GM12878 (cell line): ENCODE measurements around the gene PDGFC.

Source experiments
- GABPA ChIP-seq: IDR thresholded peaks from 2 replicates; pipeline ENCODE4 v1.6.1; 2014; ENCODE audit warnings: antibody characterized with exemption, low read depth, mild to moderate bottlenecking, inconsistent platforms
- HDAC2 ChIP-seq: fragments of 200-600 bp; sonication (generic); IDR thresholded peaks from 2 replicates; pipeline ENCODE4 v1.6.1; 2017
- LARP7 ChIP-seq: fragments of 450-650 bp; IDR thresholded peaks from 2 replicates; pipeline ENCODE4 v1.6.1; 2017; ENCODE audit warnings: mild to moderate bottlenecking
- SPI1 ChIP-seq: IDR thresholded peaks from 2 replicates; pipeline ENCODE4 v1.6.1; 2011; ENCODE audit warnings: low read depth, mild to moderate bottlenecking, low read length, moderate library complexity, borderline replicate concordance; ENCODE audit not compliant: insufficient read depth
- TARDBP ChIP-seq: IDR thresholded peaks from 2 replicates; pipeline ENCODE4 v1.6.1; 2016; ENCODE audit warnings: borderline replicate concordance
- YY1 ChIP-seq: IDR thresholded peaks from 2 replicates; pipeline ENCODE4 v1.6.1; 2011; ENCODE audit warnings: low read depth, mild to moderate bottlenecking, low read length
- ZBED1 ChIP-seq: IDR thresholded peaks from 2 replicates; pipeline ENCODE4 v1.6.1; 2016; ENCODE audit warnings: borderline replicate concordance
- TF ChIP-seq, protein P1 (sequence below): IDR thresholded peaks from 2 replicates; pipeline ENCODE4 v1.6.1; 2011; ENCODE audit warnings: low read depth, low read length, improper control_type of control experiment, borderline replicate concordance
- TF ChIP-seq, protein P2 (sequence below): IDR thresholded peaks from 2 replicates; pipeline ENCODE4 v1.6.1; 2011; ENCODE audit warnings: borderline replicate concordance, low read depth, mild to moderate bottlenecking, moderate library complexity, mixed read lengths, low read length; ENCODE audit not compliant: insufficient read depth; ENCODE audit errors: extremely low read length
- TF ChIP-seq, protein P3 (sequence below): fragments of 450-650 bp; IDR thresholded peaks from 2 replicates; pipeline ENCODE4 v1.6.1; 2014; ENCODE audit warnings: mild to moderate bottlenecking
- TF ChIP-seq, protein P4 (sequence below), 3 experiments: IDR thresholded peaks in 2 of 3; conservative IDR thresholded peaks in 1 of 3; 2 replicates each; pipeline ENCODE4 v1.5.1; 2011; ENCODE audit warnings: low read depth in 3 of 3, low read length in 3 of 3, mild to moderate bottlenecking in 3 of 3, control low read depth in 2 of 3, moderate library complexity in 2 of 3, inconsistent platforms in 1 of 3, mixed read lengths in 1 of 3; ENCODE audit not compliant: control insufficient read depth in 2 of 3, insufficient read depth in 1 of 3; ENCODE audit errors: extremely low read depth in 1 of 3

DNA sequence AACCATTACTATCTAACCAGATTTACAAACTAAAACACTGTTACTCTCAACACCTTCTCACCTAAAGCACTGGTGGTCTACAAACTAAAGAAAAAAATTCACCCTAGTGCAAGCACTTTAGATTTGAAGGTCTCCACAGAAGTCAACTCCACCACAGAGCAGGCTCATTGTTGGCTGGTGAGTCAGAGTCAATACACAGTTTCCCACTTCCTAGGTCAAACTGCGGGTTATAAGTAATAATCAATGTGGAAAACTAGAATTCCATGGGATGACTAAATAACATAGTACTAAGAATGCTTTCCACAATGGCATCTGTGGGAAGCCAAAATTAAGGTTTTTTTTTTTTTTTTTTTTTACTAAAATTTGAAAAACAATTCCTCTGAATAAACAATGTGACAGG is 191.8 kb downstream of the PDGFC start:
- TF ChIP-seq SPI1 (no peak), YY1 (no peak), GABPA (no peak), TARDBP (no peak), LARP7 (no peak), ZBED1 (no peak), HDAC2 (no peak)
- TF ChIP-seq, protein P1, sequence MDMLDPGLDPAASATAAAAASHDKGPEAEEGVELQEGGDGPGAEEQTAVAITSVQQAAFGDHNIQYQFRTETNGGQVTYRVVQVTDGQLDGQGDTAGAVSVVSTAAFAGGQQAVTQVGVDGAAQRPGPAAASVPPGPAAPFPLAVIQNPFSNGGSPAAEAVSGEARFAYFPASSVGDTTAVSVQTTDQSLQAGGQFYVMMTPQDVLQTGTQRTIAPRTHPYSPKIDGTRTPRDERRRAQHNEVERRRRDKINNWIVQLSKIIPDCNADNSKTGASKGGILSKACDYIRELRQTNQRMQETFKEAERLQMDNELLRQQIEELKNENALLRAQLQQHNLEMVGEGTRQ, result no peak
- TF ChIP-seq, protein P2, sequence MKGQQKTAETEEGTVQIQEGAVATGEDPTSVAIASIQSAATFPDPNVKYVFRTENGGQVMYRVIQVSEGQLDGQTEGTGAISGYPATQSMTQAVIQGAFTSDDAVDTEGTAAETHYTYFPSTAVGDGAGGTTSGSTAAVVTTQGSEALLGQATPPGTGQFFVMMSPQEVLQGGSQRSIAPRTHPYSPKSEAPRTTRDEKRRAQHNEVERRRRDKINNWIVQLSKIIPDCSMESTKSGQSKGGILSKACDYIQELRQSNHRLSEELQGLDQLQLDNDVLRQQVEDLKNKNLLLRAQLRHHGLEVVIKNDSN, result no peak
- TF ChIP-seq, protein P3, sequence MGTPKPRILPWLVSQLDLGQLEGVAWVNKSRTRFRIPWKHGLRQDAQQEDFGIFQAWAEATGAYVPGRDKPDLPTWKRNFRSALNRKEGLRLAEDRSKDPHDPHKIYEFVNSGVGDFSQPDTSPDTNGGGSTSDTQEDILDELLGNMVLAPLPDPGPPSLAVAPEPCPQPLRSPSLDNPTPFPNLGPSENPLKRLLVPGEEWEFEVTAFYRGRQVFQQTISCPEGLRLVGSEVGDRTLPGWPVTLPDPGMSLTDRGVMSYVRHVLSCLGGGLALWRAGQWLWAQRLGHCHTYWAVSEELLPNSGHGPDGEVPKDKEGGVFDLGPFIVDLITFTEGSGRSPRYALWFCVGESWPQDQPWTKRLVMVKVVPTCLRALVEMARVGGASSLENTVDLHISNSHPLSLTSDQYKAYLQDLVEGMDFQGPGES, result no peak
- TF ChIP-seq, protein P4, sequence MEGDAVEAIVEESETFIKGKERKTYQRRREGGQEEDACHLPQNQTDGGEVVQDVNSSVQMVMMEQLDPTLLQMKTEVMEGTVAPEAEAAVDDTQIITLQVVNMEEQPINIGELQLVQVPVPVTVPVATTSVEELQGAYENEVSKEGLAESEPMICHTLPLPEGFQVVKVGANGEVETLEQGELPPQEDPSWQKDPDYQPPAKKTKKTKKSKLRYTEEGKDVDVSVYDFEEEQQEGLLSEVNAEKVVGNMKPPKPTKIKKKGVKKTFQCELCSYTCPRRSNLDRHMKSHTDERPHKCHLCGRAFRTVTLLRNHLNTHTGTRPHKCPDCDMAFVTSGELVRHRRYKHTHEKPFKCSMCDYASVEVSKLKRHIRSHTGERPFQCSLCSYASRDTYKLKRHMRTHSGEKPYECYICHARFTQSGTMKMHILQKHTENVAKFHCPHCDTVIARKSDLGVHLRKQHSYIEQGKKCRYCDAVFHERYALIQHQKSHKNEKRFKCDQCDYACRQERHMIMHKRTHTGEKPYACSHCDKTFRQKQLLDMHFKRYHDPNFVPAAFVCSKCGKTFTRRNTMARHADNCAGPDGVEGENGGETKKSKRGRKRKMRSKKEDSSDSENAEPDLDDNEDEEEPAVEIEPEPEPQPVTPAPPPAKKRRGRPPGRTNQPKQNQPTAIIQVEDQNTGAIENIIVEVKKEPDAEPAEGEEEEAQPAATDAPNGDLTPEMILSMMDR (IDR thresholded peaks at IDR 0.05 in 2 of 3, conservative IDR thresholded peaks at IDR 0.05 in 1 of 3; ENCODE audit: control insufficient read depth in 2 of 3, extremely low read depth in 1 of 3, insufficient read depth in 1 of 3, low read depth in 3 of 3, low read length in 3 of 3), result no peak
